D721Med (cell line): Measurements from ENCODE around the gene C6orf47.

Experiments used
- DNase-seq: peaks from one replicate; pipeline ENCODE4 v3.0.0; 2011; ENCODE audit warnings: low spot score; ENCODE audit not compliant: insufficient read length
- FAIRE-seq: peaks from 2 replicates; lab custom pipeline; 2011; peaks lifted over from hg19 to GRCh38; lab: Jason Lieb, UNC
- TF ChIP-seq, protein P1 (sequence below): IDR thresholded peaks from 2 replicates; pipeline ENCODE4 v1.5.1; 2012; ENCODE audit warnings: mild to moderate bottlenecking, control low read depth; ENCODE audit not compliant: insufficient read depth; ENCODE audit errors: missing control alignments

Gene C6orf47

DNA sequence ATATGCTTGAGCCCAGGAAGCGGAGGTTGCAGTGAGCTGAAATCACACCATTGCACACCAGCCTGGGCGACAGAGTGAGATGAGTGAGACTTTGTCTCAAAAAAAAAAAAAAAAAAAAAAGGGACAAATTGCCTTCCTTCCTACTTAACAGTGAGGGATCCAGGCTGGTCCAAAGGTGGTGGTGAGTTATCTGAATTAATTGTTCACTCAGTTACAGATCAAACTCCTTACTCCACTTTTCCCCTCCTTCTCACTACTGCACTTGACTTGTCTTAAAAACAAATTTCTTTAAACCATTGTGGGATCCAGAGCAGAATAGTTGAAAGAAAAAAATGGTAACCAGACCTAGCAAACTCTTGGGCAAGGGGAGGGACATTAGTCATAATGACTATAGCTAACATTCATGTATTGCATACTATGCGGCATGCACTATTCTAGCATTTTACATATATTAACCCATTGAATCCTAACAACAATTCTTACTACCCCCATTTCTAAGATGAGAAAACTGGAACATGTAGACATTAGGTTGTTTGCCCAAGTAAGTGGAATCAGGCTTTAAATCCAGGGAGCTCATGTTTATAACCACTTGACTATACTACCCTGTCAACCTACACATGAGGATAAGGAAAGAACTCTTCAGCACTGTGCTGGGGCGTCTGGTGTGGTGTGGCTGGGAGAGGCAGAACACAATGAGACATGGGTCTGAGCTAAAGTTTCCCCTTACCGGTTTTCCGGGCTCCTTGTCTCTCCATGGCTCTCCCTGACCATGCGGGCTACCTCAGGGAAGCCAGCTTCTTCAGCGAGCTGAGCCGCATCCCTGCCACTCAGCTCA is 2.8 kb upstream of the C6orf47 start:
- DNase-seq (no peak), FAIRE-seq (no peak)
- TF ChIP-seq, protein P1, sequence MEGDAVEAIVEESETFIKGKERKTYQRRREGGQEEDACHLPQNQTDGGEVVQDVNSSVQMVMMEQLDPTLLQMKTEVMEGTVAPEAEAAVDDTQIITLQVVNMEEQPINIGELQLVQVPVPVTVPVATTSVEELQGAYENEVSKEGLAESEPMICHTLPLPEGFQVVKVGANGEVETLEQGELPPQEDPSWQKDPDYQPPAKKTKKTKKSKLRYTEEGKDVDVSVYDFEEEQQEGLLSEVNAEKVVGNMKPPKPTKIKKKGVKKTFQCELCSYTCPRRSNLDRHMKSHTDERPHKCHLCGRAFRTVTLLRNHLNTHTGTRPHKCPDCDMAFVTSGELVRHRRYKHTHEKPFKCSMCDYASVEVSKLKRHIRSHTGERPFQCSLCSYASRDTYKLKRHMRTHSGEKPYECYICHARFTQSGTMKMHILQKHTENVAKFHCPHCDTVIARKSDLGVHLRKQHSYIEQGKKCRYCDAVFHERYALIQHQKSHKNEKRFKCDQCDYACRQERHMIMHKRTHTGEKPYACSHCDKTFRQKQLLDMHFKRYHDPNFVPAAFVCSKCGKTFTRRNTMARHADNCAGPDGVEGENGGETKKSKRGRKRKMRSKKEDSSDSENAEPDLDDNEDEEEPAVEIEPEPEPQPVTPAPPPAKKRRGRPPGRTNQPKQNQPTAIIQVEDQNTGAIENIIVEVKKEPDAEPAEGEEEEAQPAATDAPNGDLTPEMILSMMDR = no peak

DNA sequence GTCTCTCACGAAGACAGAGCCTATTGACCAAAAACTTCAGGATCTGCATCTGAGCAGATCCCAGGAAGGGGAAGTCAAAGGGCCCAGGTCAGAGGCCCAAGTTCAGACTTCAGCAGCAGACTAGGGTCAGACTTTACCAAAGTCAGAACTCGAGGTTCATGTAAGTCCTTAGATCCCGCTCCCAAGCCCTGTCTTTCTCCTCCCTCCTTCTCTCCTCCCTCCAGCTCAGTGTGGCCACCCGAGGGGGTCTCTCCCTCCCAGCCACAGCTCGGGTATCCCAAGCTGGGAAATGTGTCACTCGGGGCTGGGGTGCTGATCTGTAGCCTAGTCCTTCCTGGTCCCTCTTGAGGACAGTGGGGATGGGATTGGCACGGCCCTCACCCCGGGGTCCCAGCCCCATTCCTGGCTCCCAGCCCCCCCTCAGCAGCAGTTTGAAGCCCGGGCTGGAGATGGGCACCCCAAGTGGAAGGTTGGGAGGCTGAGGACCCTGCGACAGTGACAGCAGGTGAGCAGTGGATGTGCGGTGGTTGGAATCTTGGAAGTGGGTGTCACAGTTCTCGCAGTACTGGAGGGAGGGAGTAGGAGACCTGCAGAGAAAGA is 1.6 kb upstream of the C6orf47 start:
- TF ChIP-seq, protein P1 = no peak
- DNase-seq = no peak
- no peak for FAIRE-seq

- FAIRE-seq (no peak), DNase-seq (no peak)
- TF ChIP-seq, protein P1 = no peak
Measured at GRCh38 chr6:31661262-31662123, 915 bp upstream of the C6orf47 start.

GRCh38 chr6:31659649-31660380 is 763 bp downstream of the C6orf47 start:
- TF ChIP-seq, protein P1 = no peak
- DNase-seq = no peak
- FAIRE-seq = no peak

DNA sequence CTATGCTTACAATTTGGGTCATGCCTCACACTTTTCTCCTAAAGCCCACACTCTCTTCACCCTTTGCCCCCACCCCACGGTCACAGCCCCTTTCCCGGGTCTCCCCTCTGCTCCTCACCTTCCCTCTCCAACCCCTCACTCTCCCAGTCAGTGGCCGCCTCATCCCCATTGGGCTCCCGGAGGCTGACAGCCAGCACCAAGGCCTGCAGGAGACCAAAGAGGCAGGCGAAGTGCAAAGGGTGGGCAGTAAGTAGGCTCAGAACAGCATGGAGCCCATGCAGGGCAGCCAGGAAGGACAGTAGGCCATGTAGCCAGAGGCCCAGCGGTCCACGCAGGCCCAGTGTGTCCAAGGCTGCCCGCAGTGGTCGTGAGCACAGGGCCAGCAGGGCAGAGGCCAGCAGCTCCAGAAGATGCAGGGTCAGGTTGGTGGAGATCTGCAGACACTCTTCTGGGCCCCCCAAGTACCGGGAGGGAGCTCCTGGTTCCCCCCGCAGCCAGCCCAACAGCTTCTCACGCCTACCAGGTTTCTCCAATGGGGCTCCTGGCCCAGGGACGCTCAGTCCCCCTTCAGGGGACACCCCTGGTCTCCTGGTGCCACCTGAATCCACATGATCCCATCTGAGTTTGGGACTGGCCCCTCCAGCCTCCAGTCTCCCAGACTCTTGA is 1.5 kb downstream of the C6orf47 start:
- FAIRE-seq = no peak
- TF ChIP-seq, protein P1 = no peak
- DNase-seq = no peak

DNA sequence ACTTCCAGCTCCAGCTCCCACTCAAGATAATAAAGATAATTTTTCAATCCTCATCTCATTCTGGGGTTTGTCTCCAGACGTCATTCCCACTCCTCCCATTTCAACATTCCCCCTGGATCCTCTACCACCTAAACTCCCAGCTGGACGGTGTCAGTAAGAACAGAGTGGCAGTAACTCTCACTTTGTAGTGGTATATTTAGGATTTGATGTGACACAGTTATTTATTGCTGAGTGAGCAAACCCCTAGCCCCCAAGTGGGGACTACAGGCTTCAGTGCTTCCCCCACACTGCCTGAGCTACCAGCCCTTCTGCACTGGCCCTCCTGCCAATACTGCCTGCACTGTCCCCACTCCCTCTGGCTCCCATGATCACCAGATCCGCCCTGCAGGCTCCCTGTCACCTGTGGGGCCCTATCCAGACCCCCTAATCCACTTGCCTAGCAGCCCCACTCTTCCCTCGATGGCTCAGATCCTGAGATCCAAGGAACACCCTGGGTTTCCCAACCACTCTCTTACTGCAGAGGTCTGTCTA is 2.4 kb downstream of the C6orf47 start:
- TF ChIP-seq, protein P1 = no peak
- DNase-seq (no peak), FAIRE-seq (no peak)
